ENCODE results near the gene C6orf132. TPM values are rescaled to one million over a fixed set of nuclear protein-coding genes. Genes with fewer than 3 reads are reported as not detected.

The C6orf132 gene
- total RNA-seq, 2 donors from 2014 or later, result 23.4 to 24.4 TPM

DNA sequence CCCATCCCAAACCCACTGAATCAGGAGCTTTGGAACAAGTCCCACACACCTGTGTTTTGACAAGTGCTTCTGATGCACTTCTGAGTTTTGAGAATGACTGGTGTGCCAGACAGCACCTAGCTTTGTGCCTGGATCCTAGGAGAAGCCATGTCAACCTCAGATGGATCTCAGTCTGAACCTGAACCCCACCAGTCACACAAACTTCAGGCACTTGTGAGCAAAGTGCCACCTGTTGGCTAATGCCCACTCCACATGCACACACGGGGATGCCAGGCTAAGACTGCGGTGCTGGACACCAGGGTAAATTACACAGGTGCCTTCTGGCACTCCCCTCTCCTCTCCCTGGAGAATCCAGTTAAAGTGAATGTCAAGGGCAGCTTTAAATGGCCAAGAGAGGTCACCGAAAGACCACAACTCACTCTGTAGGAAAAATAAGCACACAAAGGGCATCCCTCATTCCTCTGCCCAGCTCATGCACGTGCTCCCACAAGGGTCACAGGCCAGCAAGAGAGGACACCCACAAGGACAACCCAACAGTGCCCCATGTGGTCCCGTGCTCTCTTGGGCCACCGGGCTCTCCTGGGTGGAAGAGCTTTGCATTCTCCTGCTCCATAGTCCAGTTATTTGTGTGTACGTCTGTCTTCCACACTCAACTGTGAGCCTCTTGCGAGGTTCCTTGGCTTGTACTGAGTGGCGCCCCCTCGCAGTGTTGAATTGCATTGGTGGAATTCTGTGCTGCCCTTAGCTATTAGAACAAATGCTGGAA is 46.5 kb downstream of the C6orf132 start:
- peak; percentile 71 for DNase-seq
- H3K9ac ChIP-seq (ENCODE audit: extremely low read depth, low read length, poor library complexity, severe bottlenecking), result no peak overlapping the region
- Mint-ChIP-seq H3K36me3 (ENCODE audit: low read depth) (no peaks in the 10 kb centered on the region), H3K9me3 (no peaks in the 10 kb centered on the region), H3K4me3 (no peak overlapping the region), H3K27ac (no peak overlapping the region), H3K27me3 (ENCODE audit: insufficient read depth) (peaks cover 48% of the 10 kb centered on the region), H3K4me1 (peaks cover 2% of the 10 kb centered on the region)
- TF ChIP-seq, protein P1, sequence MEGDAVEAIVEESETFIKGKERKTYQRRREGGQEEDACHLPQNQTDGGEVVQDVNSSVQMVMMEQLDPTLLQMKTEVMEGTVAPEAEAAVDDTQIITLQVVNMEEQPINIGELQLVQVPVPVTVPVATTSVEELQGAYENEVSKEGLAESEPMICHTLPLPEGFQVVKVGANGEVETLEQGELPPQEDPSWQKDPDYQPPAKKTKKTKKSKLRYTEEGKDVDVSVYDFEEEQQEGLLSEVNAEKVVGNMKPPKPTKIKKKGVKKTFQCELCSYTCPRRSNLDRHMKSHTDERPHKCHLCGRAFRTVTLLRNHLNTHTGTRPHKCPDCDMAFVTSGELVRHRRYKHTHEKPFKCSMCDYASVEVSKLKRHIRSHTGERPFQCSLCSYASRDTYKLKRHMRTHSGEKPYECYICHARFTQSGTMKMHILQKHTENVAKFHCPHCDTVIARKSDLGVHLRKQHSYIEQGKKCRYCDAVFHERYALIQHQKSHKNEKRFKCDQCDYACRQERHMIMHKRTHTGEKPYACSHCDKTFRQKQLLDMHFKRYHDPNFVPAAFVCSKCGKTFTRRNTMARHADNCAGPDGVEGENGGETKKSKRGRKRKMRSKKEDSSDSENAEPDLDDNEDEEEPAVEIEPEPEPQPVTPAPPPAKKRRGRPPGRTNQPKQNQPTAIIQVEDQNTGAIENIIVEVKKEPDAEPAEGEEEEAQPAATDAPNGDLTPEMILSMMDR (conservative IDR thresholded peaks at IDR 0.05), result peak; percentile 61
- H3K4me1 ChIP-seq (ENCODE audit: control insufficient read depth, insufficient read depth, low read length), result no peaks in the 10 kb centered on the region
- no peak overlapping the region for H3K27ac ChIP-seq (ENCODE audit: low read depth, low read length)
- 81 to 87% methylated on average over 8 to 10 of the region's 10 CpGs for WGBS, 2 experiments (ENCODE audit: insufficient coverage in 1 of 2, insufficient read length in 1 of 2)
- no peaks in the 10 kb centered on the region for H3K27me3 ChIP-seq (ENCODE audit: control insufficient read depth, insufficient read depth, low read length, poor library complexity, severe bottlenecking)
- H3K36me3 ChIP-seq (ENCODE audit: control insufficient read depth, insufficient read depth, low read length), result no peaks in the 10 kb centered on the region
- H3K4me3 ChIP-seq (ENCODE audit: low read length), result no peak overlapping the region
- H3K9me3 ChIP-seq (ENCODE audit: control insufficient read depth, low read length), result no peaks in the 10 kb centered on the region

DNA sequence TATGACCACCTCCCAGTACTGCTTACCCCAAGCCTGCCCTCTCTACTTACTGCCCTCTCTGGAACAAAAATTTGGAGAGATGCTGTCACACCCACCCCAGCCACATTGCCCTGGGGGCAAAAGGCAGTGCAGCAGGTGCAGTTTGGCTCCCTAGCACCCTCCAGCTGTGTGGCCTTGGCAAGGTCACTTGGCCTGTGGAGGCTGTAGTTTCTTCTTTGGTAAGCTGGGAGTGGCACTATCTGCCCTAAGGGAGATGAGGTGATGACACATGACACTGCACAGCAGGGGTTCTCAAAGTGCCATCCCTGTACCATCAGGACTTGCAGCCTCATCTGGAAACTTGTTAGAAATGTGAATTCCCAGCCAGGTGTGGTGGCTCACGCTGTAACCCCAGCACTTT is 47.3 kb downstream of the C6orf132 start:
- no peak for DNase-seq
- 91 to 96% methylated on average over 1 of the region's 1 CpG for WGBS, 2 experiments (ENCODE audit: insufficient coverage in 1 of 2, insufficient read length in 1 of 2)
- TF ChIP-seq, protein P1 (conservative IDR thresholded peaks at IDR 0.05), result no peak
- Mint-ChIP-seq H3K27ac (no peak overlapping the region), H3K9me3 (no peaks in the 10 kb centered on the region), H3K4me1 (peaks cover 2% of the 10 kb centered on the region), H3K36me3 (ENCODE audit: low read depth) (no peaks in the 10 kb centered on the region), H3K4me3 (no peak overlapping the region), H3K27me3 (ENCODE audit: insufficient read depth) (peaks cover 53% of the 10 kb centered on the region)
- Histone ChIP-seq H3K36me3 (ENCODE audit: control insufficient read depth, insufficient read depth, low read length) (no peaks in the 10 kb centered on the region), H3K27me3 (ENCODE audit: control insufficient read depth, insufficient read depth, low read length, poor library complexity, severe bottlenecking) (no peaks in the 10 kb centered on the region), H3K9ac (ENCODE audit: extremely low read depth, low read length, poor library complexity, severe bottlenecking) (no peak overlapping the region), H3K9me3 (ENCODE audit: control insufficient read depth, low read length) (no peaks in the 10 kb centered on the region), H3K27ac (ENCODE audit: low read depth, low read length) (no peak overlapping the region), H3K4me1 (ENCODE audit: control insufficient read depth, insufficient read depth, low read length) (no peaks in the 10 kb centered on the region), H3K4me3 (ENCODE audit: low read length) (no peak overlapping the region)

DNA sequence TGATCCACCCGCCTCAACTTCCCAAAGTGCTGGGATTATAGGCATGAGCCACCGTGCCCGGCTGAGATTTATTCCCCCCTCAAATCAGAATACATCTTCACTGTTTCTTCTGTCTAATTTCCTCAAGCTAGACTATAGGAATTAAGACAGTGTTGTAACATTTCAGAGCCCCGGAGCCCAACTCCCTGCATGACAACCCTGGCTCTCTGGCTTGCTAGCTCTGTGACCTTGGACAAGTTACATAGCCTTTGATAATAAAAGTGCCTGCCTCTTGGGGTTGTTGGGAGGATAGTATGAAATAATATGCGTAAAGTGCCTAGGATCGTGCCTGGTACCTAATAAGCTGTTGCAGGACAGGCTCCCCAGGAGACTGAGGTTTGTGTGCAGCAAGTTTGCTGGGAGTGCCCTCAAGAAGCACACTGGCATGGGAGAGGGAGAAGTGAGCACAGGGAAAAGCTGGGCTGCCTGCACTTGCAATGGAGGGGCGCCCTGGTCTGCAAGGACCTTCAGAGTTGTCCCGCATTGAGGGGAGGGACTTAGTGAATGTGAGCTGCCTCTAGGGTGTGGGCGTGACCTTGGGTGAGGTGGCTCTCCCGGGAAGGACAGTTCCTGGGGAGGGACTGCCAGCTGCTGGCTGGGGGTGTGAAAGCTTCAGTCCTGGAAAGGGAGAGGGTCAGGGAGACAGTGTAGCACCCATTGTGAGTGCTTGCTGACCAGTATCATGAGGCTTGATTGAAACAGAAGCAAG is 48.7 kb downstream of the C6orf132 start:
- peak; percentile 77 for DNase-seq
- Mint-ChIP-seq H3K4me1 (peaks cover 2% of the 10 kb centered on the region), H3K9me3 (no peaks in the 10 kb centered on the region), H3K36me3 (ENCODE audit: low read depth) (no peaks in the 10 kb centered on the region), H3K27ac (no peak overlapping the region), H3K4me3 (no peak overlapping the region), H3K27me3 (ENCODE audit: insufficient read depth) (peaks cover 50% of the 10 kb centered on the region)
- H3K36me3 ChIP-seq (ENCODE audit: control insufficient read depth, insufficient read depth, low read length), result no peaks in the 10 kb centered on the region
- no peak overlapping the region for H3K27ac ChIP-seq (ENCODE audit: low read depth, low read length)
- H3K27me3 ChIP-seq (ENCODE audit: control insufficient read depth, insufficient read depth, low read length, poor library complexity, severe bottlenecking), result no peaks in the 10 kb centered on the region
- H3K4me1 ChIP-seq (ENCODE audit: control insufficient read depth, insufficient read depth, low read length), result no peaks in the 10 kb centered on the region
- TF ChIP-seq, protein P1 (conservative IDR thresholded peaks at IDR 0.05), result no peak
- H3K4me3 ChIP-seq (ENCODE audit: low read length), result no peak overlapping the region
- no peaks in the 10 kb centered on the region for H3K9me3 ChIP-seq (ENCODE audit: control insufficient read depth, low read length)
- WGBS, 2 experiments (ENCODE audit: insufficient coverage in 1 of 2, insufficient read length in 1 of 2), result 74 to 87% methylated on average over 7 to 10 of the region's 10 CpGs
- no peak overlapping the region for H3K9ac ChIP-seq (ENCODE audit: extremely low read depth, low read length, poor library complexity, severe bottlenecking)
